GM12872 (cell line): ENCODE results near the gene GFER.

Experiments
- CTCF ChIP-seq: IDR thresholded peaks from 3 replicates; pipeline ENCODE4 v1.5.1; 2011; ENCODE audit warnings: low read depth, mild to moderate bottlenecking, low read length, moderate library complexity; ENCODE audit not compliant: insufficient read depth

Gene GFER

GRCh38 chr16:1981398-1981836 is 2.6 kb upstream of the GFER start, which contains the start of gene NOXO1:
NOXO1 (minus strand) TSS chr16:1981469; CDS start chr16:1981179, 290 bp downstream.
- no peak for TF ChIP-seq CTCF

GRCh38 chr16:1982013-1982433 is 2.0 kb upstream of the GFER start:
- TF ChIP-seq CTCF = no peak

- no peak for TF ChIP-seq CTCF
These were observed 926 bp upstream of the GFER start for GRCh38 chr16:1982991-1983543.

GRCh38 chr16:1984347-1985225 is 593 bp downstream of the GFER start:
- no peak for TF ChIP-seq CTCF

- no peak for TF ChIP-seq CTCF
These were observed 1.6 kb downstream of the GFER start for GRCh38 chr16:1985466-1986150.

GRCh38 chr16:1987198-1987597 is 3.2 kb downstream of the GFER start:
- TF ChIP-seq CTCF = no peak
